ENCODE data around the gene AP3M1.

AP3M1 gene

DNA sequence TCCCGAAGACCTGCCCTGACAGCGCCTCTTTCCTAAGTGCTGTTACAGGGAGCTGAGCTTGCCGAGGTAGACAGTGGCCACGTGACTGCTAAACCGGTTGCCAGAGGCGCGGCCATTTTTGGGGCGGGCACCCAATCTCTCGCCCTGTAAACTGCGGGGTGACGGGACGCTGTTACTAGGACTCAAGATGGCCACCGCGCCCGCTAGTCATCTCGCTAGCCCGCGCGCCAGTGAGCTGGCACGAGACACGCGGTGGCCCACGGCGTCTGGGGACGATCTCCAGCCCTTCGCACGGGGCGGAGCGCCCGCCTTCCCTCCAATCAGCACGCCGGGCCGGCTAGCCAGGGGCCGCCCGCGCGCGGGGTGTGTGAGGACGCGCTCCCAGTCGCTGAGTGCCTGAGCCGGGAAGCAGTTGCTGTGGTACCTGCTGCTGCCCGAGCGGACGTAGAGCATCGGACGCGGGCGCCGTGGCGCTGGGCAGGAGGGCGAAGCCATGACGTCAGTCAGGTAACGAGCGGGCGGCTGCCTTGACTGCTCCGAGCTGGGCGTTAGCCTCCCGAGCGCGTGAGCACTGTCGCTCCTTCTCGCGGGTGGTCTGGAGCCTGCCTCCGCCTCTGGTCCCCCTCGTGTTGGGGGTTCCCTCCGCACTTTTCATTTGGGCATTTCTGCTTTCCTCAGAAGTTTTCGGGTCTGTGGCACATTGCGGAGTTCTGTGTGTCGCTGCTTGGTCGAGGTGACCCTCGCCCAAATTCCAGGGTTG lies 25.9 kb upstream of the AP3M1 start:
- H3K36me3 ChIP-seq (ENCODE audit: insufficient read depth, low read length) = no peaks in the 10 kb centered on the region
- no peaks in the 10 kb centered on the region for H3K9me3 ChIP-seq (ENCODE audit: low read length)
- H3K4me1 ChIP-seq (ENCODE audit: insufficient read depth, low read length) = peaks cover 12% of the 10 kb centered on the region
- H3K27me3 ChIP-seq (ENCODE audit: insufficient read depth, low read length) = no peaks in the 10 kb centered on the region
- H2AFZ ChIP-seq (ENCODE audit: low read depth, low read length) = peak overlapping the region; percentile 99
- H3K4me3 ChIP-seq (ENCODE audit: low read length) = peak overlapping the region; percentile 62

DNA sequence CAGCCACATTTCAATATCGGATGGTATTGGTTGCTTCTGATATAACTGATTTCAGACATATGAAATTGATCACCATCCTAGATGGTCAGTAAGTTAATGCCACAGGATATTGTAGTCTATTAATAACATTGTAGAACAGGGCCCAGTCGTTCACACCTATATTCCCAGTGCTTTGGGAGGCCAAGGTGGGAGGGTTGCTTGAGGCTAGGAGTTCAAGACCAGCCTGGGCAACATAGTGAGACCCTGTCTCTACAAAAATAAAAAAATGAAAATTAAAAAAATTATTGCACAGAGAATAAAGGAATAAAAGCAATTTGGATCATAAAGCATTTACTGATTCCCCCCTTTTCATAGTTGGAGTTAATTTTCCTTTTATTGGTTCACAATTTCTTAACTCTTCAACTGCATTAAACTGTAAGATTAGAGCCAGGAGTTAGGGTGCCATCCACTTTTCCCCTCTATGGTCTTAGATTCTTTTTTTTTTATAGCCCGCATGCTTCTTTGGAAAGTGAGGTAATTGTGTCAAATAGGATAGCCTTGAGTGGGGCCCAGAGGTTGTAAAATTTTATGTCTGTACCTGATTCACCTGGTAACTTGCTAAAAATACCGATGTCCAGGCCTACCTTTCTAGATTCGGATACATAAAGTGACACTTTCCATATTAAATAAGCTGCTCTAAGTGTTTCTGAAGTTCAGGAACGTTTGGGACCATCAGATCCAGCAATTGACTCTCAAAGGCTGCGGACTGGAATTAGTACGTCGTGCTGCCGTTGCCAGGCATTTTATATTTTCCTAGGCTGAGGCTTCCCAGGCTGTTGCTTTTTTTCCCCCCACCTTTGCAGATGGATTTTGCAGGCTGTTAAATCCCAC lies 25.1 kb upstream of the AP3M1 start:
- Histone ChIP-seq H3K36me3 (ENCODE audit: insufficient read depth, low read length) (no peaks in the 10 kb centered on the region), H3K9me3 (ENCODE audit: low read length) (no peaks in the 10 kb centered on the region), H3K4me3 (ENCODE audit: low read length) (peak overlapping the region; percentile 62), H3K4me1 (ENCODE audit: insufficient read depth, low read length) (peaks cover 12% of the 10 kb centered on the region), H3K27me3 (ENCODE audit: insufficient read depth, low read length) (no peaks in the 10 kb centered on the region), H2AFZ (ENCODE audit: low read depth, low read length) (peak overlapping the region; percentile 99)

DNA sequence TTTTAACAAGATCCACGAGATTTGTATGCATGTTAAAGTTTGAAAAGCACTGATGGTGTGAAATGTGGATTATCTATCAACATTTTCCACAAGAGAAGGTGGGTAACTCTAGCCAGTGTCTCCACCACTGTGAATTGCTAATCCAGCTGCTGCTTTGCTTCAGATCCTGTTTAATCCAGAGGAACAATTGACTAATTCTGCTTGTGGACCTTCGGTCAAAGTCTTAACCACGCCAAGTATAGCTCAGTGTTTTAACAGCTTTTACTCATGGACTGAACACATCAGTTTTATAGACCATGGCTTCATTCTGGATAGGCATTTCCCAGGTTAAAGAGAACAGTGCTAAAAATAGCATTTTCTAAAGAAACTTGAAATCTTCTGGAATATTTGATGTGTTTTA lies 23.9 kb upstream of the AP3M1 start:
- H3K9me3 ChIP-seq (ENCODE audit: low read length) = no peaks in the 10 kb centered on the region

DNA sequence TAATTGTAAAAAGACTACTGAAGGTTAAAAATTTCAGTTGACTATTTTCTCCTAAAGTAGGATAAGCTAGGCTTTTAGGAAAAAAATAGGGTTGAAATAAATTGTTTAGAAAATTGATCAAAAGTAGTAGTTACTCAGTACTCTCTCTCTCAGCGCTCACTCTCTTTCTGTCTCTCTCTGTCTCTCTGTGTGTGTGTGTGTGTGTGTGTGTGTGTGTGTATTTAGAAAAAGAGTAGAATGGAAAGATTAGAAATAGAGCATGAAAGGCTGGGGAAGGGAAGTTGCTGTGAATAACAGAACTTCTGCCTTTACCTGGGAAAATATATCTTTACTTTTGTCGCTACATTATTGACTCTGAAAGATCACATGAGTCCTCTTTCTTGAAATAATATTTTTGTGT lies 21.0 kb upstream of the AP3M1 start:
- no peaks in the 10 kb centered on the region for H3K36me3 ChIP-seq (ENCODE audit: insufficient read depth, low read length)
- H3K9me3 ChIP-seq (ENCODE audit: low read length) = no peaks in the 10 kb centered on the region
- no peak overlapping the region for H3K4me3 ChIP-seq (ENCODE audit: low read length)
- H3K27me3 ChIP-seq (ENCODE audit: insufficient read depth, low read length) = no peaks in the 10 kb centered on the region
- peaks cover 5% of the 10 kb centered on the region for H3K4me1 ChIP-seq (ENCODE audit: insufficient read depth, low read length)
- H2AFZ ChIP-seq (ENCODE audit: low read depth, low read length) = no peak overlapping the region

More for the DNA sequence above, 23.9 kb upstream of the AP3M1 start:
- Histone ChIP-seq H3K27me3 (ENCODE audit: insufficient read depth, low read length) (no peaks in the 10 kb centered on the region), H3K4me1 (ENCODE audit: insufficient read depth, low read length) (peaks cover 12% of the 10 kb centered on the region), H2AFZ (ENCODE audit: low read depth, low read length) (no peak overlapping the region), H3K36me3 (ENCODE audit: insufficient read depth, low read length) (no peaks in the 10 kb centered on the region), H3K4me3 (ENCODE audit: low read length) (no peak overlapping the region)

DNA sequence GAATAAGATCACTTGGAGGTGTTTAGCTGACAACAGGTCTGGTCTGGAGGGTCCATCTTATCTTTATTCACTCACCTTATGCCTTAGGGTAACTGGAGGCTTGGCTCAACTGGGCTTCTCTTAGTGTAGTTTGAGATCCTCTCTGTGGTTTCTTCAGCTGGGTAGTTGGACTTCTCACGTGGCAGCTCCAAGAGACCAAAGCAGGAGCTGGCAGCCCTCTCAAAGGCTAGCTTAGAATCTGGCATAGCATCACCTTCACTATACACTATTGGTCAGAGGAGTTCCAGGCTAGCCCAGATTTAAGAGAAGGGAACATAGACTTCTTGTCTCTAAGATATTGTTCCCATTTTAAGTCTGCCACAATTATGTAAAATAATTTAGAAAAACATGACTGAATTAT lies 16.8 kb upstream of the AP3M1 start:
- Histone ChIP-seq H3K27me3 (ENCODE audit: insufficient read depth, low read length) (no peaks in the 10 kb centered on the region), H3K9me3 (ENCODE audit: low read length) (no peaks in the 10 kb centered on the region)

DNA sequence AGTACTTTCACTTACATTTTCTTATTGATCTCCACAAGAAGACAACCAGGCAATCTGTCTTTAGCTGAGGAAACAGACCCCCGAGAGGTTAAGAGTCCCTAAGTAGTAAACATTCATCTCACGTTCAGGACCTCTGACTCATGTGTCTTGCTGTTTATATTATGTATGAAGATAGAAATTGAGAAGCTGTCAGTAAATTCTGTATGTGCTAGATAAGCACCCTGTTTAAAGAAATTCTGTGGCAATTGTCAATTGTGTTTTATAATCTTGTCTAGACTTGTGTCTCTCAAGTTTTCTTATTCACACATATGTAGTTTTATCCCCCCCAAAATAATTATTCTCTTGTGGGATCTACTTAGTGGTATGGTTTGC lies 14.9 kb upstream of the AP3M1 start:
- Histone ChIP-seq H3K9me3 (ENCODE audit: low read length) (no peaks in the 10 kb centered on the region), H3K4me1 (ENCODE audit: insufficient read depth, low read length) (no peaks in the 10 kb centered on the region), H3K36me3 (ENCODE audit: insufficient read depth, low read length) (peaks cover 2% of the 10 kb centered on the region), H2AFZ (ENCODE audit: low read depth, low read length) (no peak overlapping the region), H3K4me3 (ENCODE audit: low read length) (no peak overlapping the region), H3K27me3 (ENCODE audit: insufficient read depth, low read length) (no peaks in the 10 kb centered on the region)

More for the DNA sequence above, 16.8 kb upstream of the AP3M1 start:
- Histone ChIP-seq H3K4me1 (ENCODE audit: insufficient read depth, low read length) (no peaks in the 10 kb centered on the region), H2AFZ (ENCODE audit: low read depth, low read length) (no peak overlapping the region), H3K4me3 (ENCODE audit: low read length) (no peak overlapping the region), H3K36me3 (ENCODE audit: insufficient read depth, low read length) (no peaks in the 10 kb centered on the region)

DNA sequence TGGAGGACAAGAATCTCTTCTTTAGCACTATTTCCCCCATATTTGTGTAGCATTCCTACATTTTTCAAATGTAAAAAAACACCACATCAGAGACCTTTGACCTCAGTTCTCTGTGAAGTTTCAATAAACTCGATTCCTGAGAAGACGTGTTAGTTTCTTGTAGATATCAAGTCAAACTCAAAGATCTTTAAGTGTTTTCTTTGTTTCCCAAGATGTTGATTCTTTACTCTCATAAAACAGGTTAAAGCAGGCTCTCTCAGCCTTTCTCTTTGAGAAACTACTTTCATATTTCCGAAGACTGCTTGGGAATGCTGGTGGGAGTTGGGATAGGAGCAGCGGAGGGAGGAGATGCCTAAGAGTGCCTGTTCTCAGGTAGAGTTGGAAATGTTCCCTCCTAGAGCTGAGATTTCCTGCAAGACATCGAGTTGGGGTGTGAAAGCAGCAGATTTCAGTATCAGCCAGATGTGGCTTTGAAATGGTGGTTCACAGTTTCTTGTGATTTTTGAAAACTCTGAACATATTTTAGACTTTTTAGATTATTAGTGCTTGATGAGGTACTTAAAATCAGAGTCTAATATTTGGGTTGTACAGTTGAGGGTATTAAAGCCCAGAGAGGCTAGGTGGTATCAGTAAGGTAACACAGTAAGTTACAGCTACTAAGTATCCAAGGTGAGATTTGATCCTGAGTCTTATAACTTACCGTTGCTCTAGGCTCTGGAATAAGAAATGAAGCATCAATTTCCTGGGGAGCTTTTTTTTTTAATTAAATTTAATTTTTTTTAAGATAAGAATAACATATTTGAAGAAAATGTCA lies 14.3 kb upstream of the AP3M1 start:
- H3K9me3 ChIP-seq (ENCODE audit: low read length) = no peaks in the 10 kb centered on the region

DNA sequence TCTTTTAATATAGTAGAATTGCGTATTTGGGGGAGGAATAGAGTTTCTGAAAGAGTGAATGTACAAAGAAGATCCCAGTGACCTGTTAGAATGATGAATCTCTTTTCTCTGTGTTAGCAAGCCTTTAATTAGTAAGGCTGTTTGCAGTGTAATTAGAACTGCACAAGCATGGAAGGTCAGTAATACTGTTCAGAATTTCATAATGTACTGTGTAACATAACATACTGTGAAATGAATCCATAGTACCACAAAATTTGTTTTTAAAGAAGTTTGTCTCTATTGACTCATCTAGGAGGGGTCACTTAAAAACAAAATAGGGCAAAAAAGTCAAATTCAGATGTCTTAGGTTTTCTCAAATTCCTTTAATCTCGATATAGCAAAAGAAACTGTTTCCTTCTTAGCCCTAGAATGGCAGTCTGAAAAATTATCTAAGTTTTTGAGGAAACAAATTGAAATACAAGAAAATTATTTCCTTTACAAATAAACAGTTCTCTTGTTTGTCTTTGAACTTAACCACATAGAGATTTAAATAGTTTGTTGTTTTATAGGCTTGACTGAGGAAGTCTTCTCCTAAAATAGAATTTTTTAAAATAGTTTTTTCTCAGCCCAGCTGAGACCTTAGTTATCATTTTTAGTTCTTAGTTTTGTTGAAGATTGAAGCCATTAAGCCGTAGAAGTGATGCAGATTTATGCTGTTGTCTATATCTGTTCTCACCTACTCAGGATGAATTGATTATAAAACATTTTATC lies 12.9 kb upstream of the AP3M1 start:
- H3K9me3 ChIP-seq (ENCODE audit: low read length) = no peaks in the 10 kb centered on the region
- no peak overlapping the region for H2AFZ ChIP-seq (ENCODE audit: low read depth, low read length)

More for the DNA sequence above, 14.3 kb upstream of the AP3M1 start:
- no peaks in the 10 kb centered on the region for H3K27me3 ChIP-seq (ENCODE audit: insufficient read depth, low read length)
- H3K4me1 ChIP-seq (ENCODE audit: insufficient read depth, low read length) = no peaks in the 10 kb centered on the region
- no peak overlapping the region for H3K4me3 ChIP-seq (ENCODE audit: low read length)
- no peak overlapping the region for H2AFZ ChIP-seq (ENCODE audit: low read depth, low read length)
- H3K36me3 ChIP-seq (ENCODE audit: insufficient read depth, low read length) = peaks cover 2% of the 10 kb centered on the region

DNA sequence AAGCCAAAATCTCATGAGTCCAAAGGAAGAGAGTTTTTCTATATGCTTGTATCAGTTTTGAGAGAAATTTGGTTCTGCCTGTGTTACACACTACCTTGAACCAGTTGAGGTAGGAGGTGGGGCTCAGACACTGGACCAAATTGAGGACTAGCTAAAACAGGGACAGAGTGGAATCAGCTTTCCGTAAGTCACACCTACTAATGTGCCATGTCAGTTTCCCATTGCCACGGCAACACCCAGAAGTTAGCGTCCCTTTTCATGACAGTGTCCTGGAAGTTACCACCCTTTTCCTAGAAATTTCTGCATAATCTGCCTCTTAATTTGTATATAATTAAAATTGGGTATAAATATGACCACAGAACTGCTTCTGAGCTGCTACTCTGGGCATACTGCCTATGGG lies 9.4 kb upstream of the AP3M1 start:
- Histone ChIP-seq H3K9me3 (ENCODE audit: low read length) (no peaks in the 10 kb centered on the region), H3K4me1 (ENCODE audit: insufficient read depth, low read length) (no peaks in the 10 kb centered on the region), H2AFZ (ENCODE audit: low read depth, low read length) (no peak overlapping the region), H3K36me3 (ENCODE audit: insufficient read depth, low read length) (peaks cover 2% of the 10 kb centered on the region), H3K27me3 (ENCODE audit: insufficient read depth, low read length) (no peaks in the 10 kb centered on the region), H3K4me3 (ENCODE audit: low read length) (no peak overlapping the region)

More for the DNA sequence above, 12.9 kb upstream of the AP3M1 start:
- peaks cover 2% of the 10 kb centered on the region for H3K36me3 ChIP-seq (ENCODE audit: insufficient read depth, low read length)
- H3K4me1 ChIP-seq (ENCODE audit: insufficient read depth, low read length) = no peaks in the 10 kb centered on the region
- H3K27me3 ChIP-seq (ENCODE audit: insufficient read depth, low read length) = no peaks in the 10 kb centered on the region
- H3K4me3 ChIP-seq (ENCODE audit: low read length) = no peak overlapping the region

DNA sequence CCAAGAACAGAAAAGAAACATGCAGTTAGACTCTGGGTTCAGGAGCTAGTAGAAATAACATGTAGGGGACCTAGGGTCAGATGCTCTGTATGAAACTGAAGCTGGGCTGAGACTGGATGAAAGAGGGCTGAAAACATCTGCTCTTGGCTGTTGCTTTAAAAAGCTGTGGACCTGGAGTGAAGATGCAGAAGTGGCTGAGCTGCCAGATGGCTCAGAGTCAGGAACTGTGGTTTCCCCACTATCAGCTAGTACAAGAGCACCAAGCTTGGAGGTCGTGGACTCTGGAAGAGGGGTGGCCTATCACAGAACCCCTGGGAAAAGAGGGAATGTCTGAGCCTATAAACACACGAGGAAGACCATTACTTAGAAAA lies 6.3 kb upstream of the AP3M1 start:
- no peaks in the 10 kb centered on the region for H3K27me3 ChIP-seq (ENCODE audit: insufficient read depth, low read length)
- H2AFZ ChIP-seq (ENCODE audit: low read depth, low read length) = no peak overlapping the region
- no peaks in the 10 kb centered on the region for H3K36me3 ChIP-seq (ENCODE audit: insufficient read depth, low read length)
- H3K9me3 ChIP-seq (ENCODE audit: low read length) = no peaks in the 10 kb centered on the region
- peaks cover 14% of the 10 kb centered on the region for H3K4me1 ChIP-seq (ENCODE audit: insufficient read depth, low read length)
- H3K4me3 ChIP-seq (ENCODE audit: low read length) = no peak overlapping the region

DNA sequence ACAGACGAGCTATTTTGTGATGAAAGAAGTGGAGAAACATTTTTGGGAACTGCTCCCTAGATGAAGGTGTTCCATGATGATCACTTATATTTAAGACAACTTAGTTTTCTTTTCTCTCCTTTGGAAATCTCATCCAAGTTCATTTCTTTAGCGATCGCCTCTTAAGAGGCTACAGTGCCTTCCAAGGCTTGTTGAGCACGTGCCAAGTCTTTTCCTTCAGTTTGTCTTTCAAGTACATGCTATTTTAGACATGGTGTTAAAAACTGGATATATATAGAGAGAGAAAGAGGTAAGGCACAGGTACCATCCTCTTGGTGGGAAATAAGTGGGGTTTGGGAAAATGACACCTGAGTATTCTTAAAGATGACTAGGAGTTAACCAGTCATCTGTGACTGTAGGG lies 3.0 kb upstream of the AP3M1 start:
- Histone ChIP-seq H3K4me1 (ENCODE audit: insufficient read depth, low read length) (peaks cover 24% of the 10 kb centered on the region), H2AFZ (ENCODE audit: low read depth, low read length) (no peak overlapping the region), H3K9me3 (ENCODE audit: low read length) (no peaks in the 10 kb centered on the region), H3K27me3 (ENCODE audit: insufficient read depth, low read length) (no peaks in the 10 kb centered on the region), H3K4me3 (ENCODE audit: low read length) (no peak overlapping the region), H3K36me3 (ENCODE audit: insufficient read depth, low read length) (no peaks in the 10 kb centered on the region)

DNA sequence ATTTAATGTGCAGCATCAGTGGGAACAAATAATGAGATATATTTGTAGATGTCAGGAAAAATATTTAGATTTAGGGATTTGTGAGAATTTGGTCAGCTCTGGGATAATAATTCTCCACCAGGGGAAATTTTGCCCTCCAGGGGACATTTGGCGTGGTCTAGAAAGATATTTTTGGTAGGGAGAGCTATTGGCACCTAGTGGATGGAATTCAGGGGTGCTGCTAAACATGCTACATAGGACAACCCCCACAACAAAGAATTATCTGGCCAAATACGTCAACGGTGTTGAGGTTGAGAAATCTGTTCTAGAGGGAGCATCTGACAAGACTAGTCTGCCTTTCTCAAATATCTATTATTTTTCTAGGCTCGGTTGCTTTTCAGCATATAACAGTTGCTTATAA lies 2.5 kb upstream of the AP3M1 start:
- Histone ChIP-seq H3K27me3 (ENCODE audit: insufficient read depth, low read length) (no peaks in the 10 kb centered on the region), H3K4me1 (ENCODE audit: insufficient read depth, low read length) (peaks cover 24% of the 10 kb centered on the region), H3K4me3 (ENCODE audit: low read length) (peak overlapping the region; percentile 78), H3K36me3 (ENCODE audit: insufficient read depth, low read length) (peaks cover 2% of the 10 kb centered on the region), H2AFZ (ENCODE audit: low read depth, low read length) (no peak overlapping the region), H3K9me3 (ENCODE audit: low read length) (no peaks in the 10 kb centered on the region)

Data from neuron (in vitro differentiated cells).